Heart left ventricle (tissue), 13 donors: ENCODE results near the gene RAB19.

ENCODE experiments used
- CTCF ChIP-seq, 12 donors: fragments of 200-600 bp; sonication (generic) in 4 of 12; IDR thresholded peaks; one replicate each; pipeline versions ENCODE4 v1.5.0 to v1.8.0; 2018 to 2022; ENCODE audit warnings: antibody characterized with exemption in 12 of 12, mild to moderate bottlenecking in 5 of 12
- POLR2A ChIP-seq, 2 donors: fragments of 450-650 bp; IDR thresholded peaks; one replicate each; pipeline ENCODE4 v1.6.1; 2017; ENCODE audit warnings: antibody characterized with exemption in 2 of 2, mild to moderate bottlenecking in 2 of 2, moderate library complexity in 2 of 2
- donor health status: ischemic (EF 13 %, LVEDD 7.1; RV severe dilation, severe dysfunction).
- donor health status: DM: no; HTN: yes; CAD: no.
- donor health status: DM: no; HTN: no; CAD: no.
- donor health status: ischemic (EF 25% LVEDD 6.9; RV normal size, moderate dysfunction).
- donor health status: ischemic (EF 25% LVEDD 5.7; RV mildly dilated, moderate dysfunction).
- donor health status: ischemic (EF 35%, LVEDD 5.7; RV mildly dilated, moderate dysfunction).
- donor health status: nonischemic (EF 11% LVEDD 7.7; RV severe dilation, severe dysfunction).
- donor health status: DM: yes; HTN: yes; CAD: no.
- donor health status: PGD.
- donor health status: ischemic (EF 29% LVEDD 5.4; RV normal size, mild dysfunction).
- donor health status: nonischemic (EF 23%, LVEDD 6.1; RV moderate dilation, normal function).

GRCh38 chr7:140358412-140359051, 45.3 kb upstream of the RAB19 start:
- TF ChIP-seq CTCF (IDR thresholded peaks at IDR 0.05) (no peak), POLR2A (IDR thresholded peaks at IDR 0.05) (no peak)
